ENCODE measurements around the gene SAMD14. TPM values are rescaled to one million over a fixed set of nuclear protein-coding genes. Genes with fewer than 3 reads are reported as not detected.
A peak's percentile ranks its signal among the peaks of the same experiment; 100 is the strongest.

Gene SAMD14
- total RNA-seq, 1 experiment from 2014 or later: not detected

- peak; percentile 67 for DNase-seq
- H3K27me3 Mint-ChIP-seq (ENCODE audit: unreplicated experiment): no peaks in the 10 kb centered on the region
- TF ChIP-seq CTCF (IDR thresholded peaks at IDR 0.05; ENCODE audit: unreplicated experiment): no peak
- H3K9me3 Mint-ChIP-seq (ENCODE audit: low read depth, unreplicated experiment): no peaks in the 10 kb centered on the region
- BruUV-seq (replicated peaks): no TSS peak
- peak overlapping the region; percentile 47 for H3K27ac Mint-ChIP-seq (ENCODE audit: unreplicated experiment)
- H3K4me3 Mint-ChIP-seq (ENCODE audit: low read depth, unreplicated experiment): no peak overlapping the region
- peaks cover 38% of the 10 kb centered on the region for H3K36me3 Mint-ChIP-seq (ENCODE audit: insufficient read depth, unreplicated experiment)
- CTCF ChIA-PET: interaction anchor here (1.2 kb wide), 1 partner anchor 24 kb away, joined by 4 read pairs; no protein-coding TSS in a partner anchor
- H3K4me1 Mint-ChIP-seq (ENCODE audit: low read depth, unreplicated experiment): peaks cover 36% of the 10 kb centered on the region
- intact Hi-C loops (cut with micrococcal nuclease; ENCODE audit: unreplicated experiment): no loop called here
Measured at GRCh38 chr17:50153650-50154575, 24.0 kb upstream of the SAMD14 start.

- no peak for TF ChIP-seq CTCF (IDR thresholded peaks at IDR 0.05; ENCODE audit: unreplicated experiment)
- Mint-ChIP-seq H3K4me1 (ENCODE audit: low read depth, unreplicated experiment) (peaks cover 47% of the 10 kb centered on the region), H3K4me3 (ENCODE audit: low read depth, unreplicated experiment) (peak overlapping the region; percentile 83), H3K36me3 (ENCODE audit: insufficient read depth, unreplicated experiment) (peaks cover 50% of the 10 kb centered on the region), H3K27ac (ENCODE audit: unreplicated experiment) (peak overlapping the region; percentile 58), H3K27me3 (ENCODE audit: unreplicated experiment) (no peaks in the 10 kb centered on the region), H3K9me3 (ENCODE audit: low read depth, unreplicated experiment) (no peaks in the 10 kb centered on the region)
- DNase-seq: no peak
- intact Hi-C loops (cut with micrococcal nuclease; ENCODE audit: unreplicated experiment): no loop called here
- CTCF ChIA-PET: interaction anchor here (0.6 to 1.9 kb wide), 10 partner anchors 9 to 323 kb away, joined by 3 to 14 read pairs (median 6); no protein-coding TSS in a partner anchor
- BruUV-seq (replicated peaks): no TSS peak
Measured at GRCh38 chr17:50152736-50153135, 22.8 kb upstream of the SAMD14 start.

- TF ChIP-seq CTCF (IDR thresholded peaks at IDR 0.05; ENCODE audit: unreplicated experiment): no peak
- Mint-ChIP-seq H3K4me3 (ENCODE audit: low read depth, unreplicated experiment) (peak overlapping the region; percentile 83), H3K4me1 (ENCODE audit: low read depth, unreplicated experiment) (peaks cover 54% of the 10 kb centered on the region), H3K27me3 (ENCODE audit: unreplicated experiment) (no peaks in the 10 kb centered on the region), H3K36me3 (ENCODE audit: insufficient read depth, unreplicated experiment) (peaks cover 57% of the 10 kb centered on the region), H3K27ac (ENCODE audit: unreplicated experiment) (peak overlapping the region; percentile 58), H3K9me3 (ENCODE audit: low read depth, unreplicated experiment) (no peaks in the 10 kb centered on the region)
- CTCF ChIA-PET: interaction anchor here (0.5 to 1.9 kb wide), 23 partner anchors 9 to 567 kb away, joined by 3 to 14 read pairs (median 3); partner anchors contain the start of genes LUC7L3 and PDK2
- DNase-seq: peak; percentile 93
- intact Hi-C loops (cut with micrococcal nuclease; ENCODE audit: unreplicated experiment): no loop called here
- TSS peak; percentile 55 for BruUV-seq (replicated peaks)
Measured at GRCh38 chr17:50151937-50152547, 22.1 kb upstream of the SAMD14 start.

- peak; percentile 75 for TF ChIP-seq CTCF (IDR thresholded peaks at IDR 0.05; ENCODE audit: unreplicated experiment)
- BruUV-seq (replicated peaks): TSS peak; percentile 40
- H3K36me3 Mint-ChIP-seq (ENCODE audit: insufficient read depth, unreplicated experiment): peaks cover 58% of the 10 kb centered on the region
- intact Hi-C loops (cut with micrococcal nuclease; ENCODE audit: unreplicated experiment): no loop called here
- H3K4me1 Mint-ChIP-seq (ENCODE audit: low read depth, unreplicated experiment): peaks cover 61% of the 10 kb centered on the region
- peak overlapping the region; percentile 83 for H3K4me3 Mint-ChIP-seq (ENCODE audit: low read depth, unreplicated experiment)
- H3K9me3 Mint-ChIP-seq (ENCODE audit: low read depth, unreplicated experiment): no peaks in the 10 kb centered on the region
- peak overlapping the region; percentile 58 for H3K27ac Mint-ChIP-seq (ENCODE audit: unreplicated experiment)
- no peaks in the 10 kb centered on the region for H3K27me3 Mint-ChIP-seq (ENCODE audit: unreplicated experiment)
- CTCF ChIA-PET: interaction anchor here (0.6 to 1.9 kb wide), 20 partner anchors 10 to 568 kb away, joined by 3 to 14 read pairs (median 4); partner anchors contain the start of genes LUC7L3, PDK2 and SGCA
- DNase-seq: peak; percentile 96
Measured at GRCh38 chr17:50151041-50151936, 21.3 kb upstream of the SAMD14 start.
